HepG2 (cell line): Measurements from ENCODE around the gene MAB21L4. TPM values are rescaled to one million over a fixed set of nuclear protein-coding genes. Genes with fewer than 3 reads are reported as not detected.

ENCODE experiments used
- ATAC-seq: fragments of 200-7000 bp; cut with Tn5 transposase; 3 replicates; pipeline ENCODE4 v1.9.1; 2020; ENCODE audit warnings: mild to moderate bottlenecking, moderate library complexity
- BruUV-seq: library from RNA; stranded (reverse); fragments of 400-500 nt; replicated peaks from 2 replicates; lab custom pipeline; 2021; lab: Mats Ljungman, UMichigan
- CTCF ChIA-PET: fragments of 300-600 bp; formaldehyde crosslinking; extraction: SDS; loops from one replicate; lab custom pipeline; 2021; ENCODE audit warnings: low total read pairs, inconsistent platforms, low intra/inter-chr PET ratio; lab: Yijun Ruan, JAX
- POLR2A ChIA-PET: fragments of 350-600 bp; sonication (Branson Sonifier 250); formaldehyde crosslinking; loops from one replicate; lab custom pipeline; 2020; ENCODE audit warnings: antibody characterized with exemption, inconsistent platforms; lab: Yijun Ruan, JAX
- DNase-seq: peaks from one replicate; pipeline ENCODE4 v3.0.0-alpha.2; 2015; ENCODE audit warnings: low spot score
- FAIRE-seq: peaks from 3 replicates; lab custom pipeline; 2011; peaks lifted over from hg19 to GRCh38; lab: Jason Lieb, UNC
- H2AFZ ChIP-seq: one replicate; pipeline ENCODE4 v1.6.1; 2011; ENCODE audit warnings: low read length, inconsistent platforms
- H3K27ac ChIP-seq: fragments of 300-600 bp; 3 replicates; pipeline ENCODE4 v1.8.0; 2011; ENCODE audit warnings: mixed run types, mild to moderate bottlenecking, mixed read lengths, low read length, inconsistent platforms; ENCODE audit not compliant: insufficient read depth; ENCODE audit errors: extremely low read length
- H3K27me3 ChIP-seq, 2 experiments: fragments of 200-600 bp in 1 of 2; 2 replicates in 1 of 2; 3 replicates in 1 of 2; pipeline versions ENCODE4 v1.6.0 to v1.8.0; 2011; ENCODE audit warnings: low read length in 2 of 2, mild to moderate bottlenecking in 2 of 2, moderate library complexity in 2 of 2, inconsistent platforms in 1 of 2; ENCODE audit not compliant: insufficient read depth in 2 of 2, control insufficient read depth in 1 of 2
- H3K36me3 ChIP-seq, 2 experiments: fragments of 200-600 bp in 1 of 2; replicated peaks in 1 of 2; 2 replicates in 1 of 2; 3 replicates in 1 of 2; pipeline versions ENCODE4 v1.5.1 to v1.8.0; 2011; ENCODE audit warnings: low read length in 2 of 2, inconsistent platforms in 1 of 2; ENCODE audit not compliant: insufficient read depth in 2 of 2, control insufficient read depth in 1 of 2
- H3K4me1 ChIP-seq: 2 replicates; pipeline ENCODE4 v1.5.1; 2012; ENCODE audit warnings: low read length, inconsistent platforms; ENCODE audit not compliant: insufficient read depth
- H3K4me2 ChIP-seq: 2 replicates; pipeline ENCODE4 v1.6.0; 2011; ENCODE audit warnings: low read depth, low read length, inconsistent platforms
- H3K4me3 ChIP-seq, 3 experiments: fragments of 200-600 bp in 1 of 3; sonication (generic), shearing (Covaris generic) in 1 of 3; replicated peaks in 1 of 3; 2 replicates each; pipeline ENCODE4 v1.5.1; 2011 to 2016; ENCODE audit warnings: low read length in 3 of 3, inconsistent platforms in 2 of 3, low read depth in 2 of 3, mild to moderate bottlenecking in 2 of 3, control low read depth in 1 of 3, mixed read lengths in 1 of 3; ENCODE audit not compliant: insufficient read depth in 1 of 3
- H3K79me2 ChIP-seq: one replicate; pipeline ENCODE4 v1.6.1; 2011; ENCODE audit warnings: low read length, inconsistent platforms; ENCODE audit not compliant: insufficient read depth
- H3K9ac ChIP-seq: 2 replicates; pipeline ENCODE4 v1.6.0; 2011; ENCODE audit warnings: mild to moderate bottlenecking, low read depth, low read length, inconsistent platforms; ENCODE audit not compliant: insufficient read depth
- H3K9me3 ChIP-seq: 2 replicates; pipeline ENCODE4 v1.5.1; 2012; ENCODE audit warnings: mild to moderate bottlenecking, low read length
- H4K20me1 ChIP-seq: 2 replicates; pipeline ENCODE4 v1.6.0; 2011; ENCODE audit warnings: inconsistent platforms, mild to moderate bottlenecking, low read length, moderate library complexity; ENCODE audit not compliant: insufficient read depth
- ETV6 ChIP-seq: sonication (generic); formaldehyde crosslinking; conservative IDR thresholded peaks from 2 replicates; pipeline ENCODE4 v1.4.0; 2020; ENCODE audit warnings: missing genetic modification reagents
- GABPA ChIP-seq, 2 experiments: IDR thresholded peaks; 2 replicates each; pipeline ENCODE4 v1.6.1; 2011 to 2016; ENCODE audit warnings: low read depth in 2 of 2, low read length in 1 of 2, missing biosample characterization in 1 of 2, missing genetic modification characterization in 1 of 2
- KDM4B ChIP-seq: sonication (generic); formaldehyde crosslinking; IDR thresholded peaks from 2 replicates; pipeline ENCODE4 v1.4.0; 2020; ENCODE audit warnings: missing genetic modification reagents
- MAFF ChIP-seq: IDR thresholded peaks from 2 replicates; pipeline ENCODE4 v1.6.1; 2011; ENCODE audit warnings: low read depth, low read length, improper control_type of control experiment
- MLX ChIP-seq: IDR thresholded peaks from 2 replicates; pipeline ENCODE4 v1.6.1; 2016
- NFE2L1 ChIP-seq: sonication (generic); formaldehyde crosslinking; IDR thresholded peaks from 2 replicates; pipeline ENCODE4 v1.4.0; 2020; ENCODE audit warnings: missing genetic modification reagents, mild to moderate bottlenecking, borderline replicate concordance
- PCBP2 ChIP-seq: fragments of 200-400 bp; formaldehyde crosslinking; optimal IDR thresholded peaks from 2 replicates; pipeline ENCODE3; 2018; ENCODE audit warnings: low read length, low read depth; ENCODE audit not compliant: poor library complexity, severe bottlenecking
- PHB2 ChIP-seq: fragments of 450-650 bp; IDR thresholded peaks from 2 replicates; pipeline ENCODE4 v1.6.1; 2018; ENCODE audit not compliant: partially characterized antibody
- PLRG1 ChIP-seq: fragments of 450-650 bp; conservative IDR thresholded peaks from 2 replicates; pipeline ENCODE4 v1.6.1; 2016
- RFXANK ChIP-seq: IDR thresholded peaks from 2 replicates; pipeline ENCODE4 v1.6.1; 2016
- ZKSCAN1 ChIP-seq: fragments of 150-350 bp; IDR thresholded peaks from 2 replicates; pipeline ENCODE4 v1.6.1; 2014; ENCODE audit warnings: low read length
- ZNF350 ChIP-seq: sonication (generic); formaldehyde crosslinking; IDR thresholded peaks from 2 replicates; pipeline ENCODE4 v1.4.0; 2020; ENCODE audit warnings: mild to moderate bottlenecking, low read depth, missing genetic modification reagents, borderline replicate concordance
- ZNF547 ChIP-seq: sonication (generic); formaldehyde crosslinking; IDR thresholded peaks from 2 replicates; pipeline ENCODE4 v1.5.1; 2020; ENCODE audit warnings: mild to moderate bottlenecking, missing genetic modification reagents
- ZNF556 ChIP-seq: sonication (generic); formaldehyde crosslinking; IDR thresholded peaks from 2 replicates; pipeline ENCODE4 v1.4.0; 2020; ENCODE audit warnings: mild to moderate bottlenecking, missing genetic modification reagents, borderline replicate concordance
- ZNF788 ChIP-seq: sonication (generic); formaldehyde crosslinking; IDR thresholded peaks from 2 replicates; pipeline ENCODE4 v1.5.0; 2020; ENCODE audit warnings: mild to moderate bottlenecking, missing genetic modification reagents, borderline replicate concordance
- WGBS: methylation state at CpG from one replicate; pipeline ENCODE4 v1.1.6; 2017; ENCODE audit warnings: low lambda C conversion rate; 5-methylcytosine and 5-hydroxymethylcytosine counted together
- in situ Hi-C: cut with HindIII; loops from 2 replicates; pipeline ENCODE4 v1.10.0; 2017; ENCODE audit warnings: low pct_unique_long_range_greater_than_20kb; ENCODE audit not compliant: extremely low pct_ligation_motif_present
- intact Hi-C: fragments of 100-400 bp; cut with micrococcal nuclease; formaldehyde crosslinking; loops from one replicate; pipeline ENCODE4 v1.10.0; 2022; ENCODE audit not compliant: unreplicated experiment
- polyA plus RNA-seq, 8 experiments: library from polyadenylated mRNA; depleted of rRNA in 3 of 8; stranded (reverse) in 7 of 8; unstranded in 1 of 8; fragments of >200 nt; fragmentation: Illumina TruSeq in 4 of 8; extraction: Trizol in 4 of 8; gene quantifications; 2 replicates each; pipeline versions ENCODE4 v1.2.1 to v1.2.3, GENCODE V29; 2011 to 2016; ENCODE audit warnings: low read depth in 4 of 8, missing spikeins in 1 of 8, mixed read lengths in 1 of 8; ENCODE audit not compliant: insufficient read depth in 1 of 8
- total RNA-seq, 5 experiments: library from RNA; depleted of rRNA; stranded (reverse); fragments of >200 nt; fragmentation: Illumina TruSeq; extraction: Trizol; gene quantifications; 2 replicates each; pipeline ENCODE4 v1.2.3, GENCODE V29; 2016; ENCODE audit warnings: low read depth in 1 of 5
- TF ChIP-seq, protein P1 (sequence below): sonication (generic); formaldehyde crosslinking; conservative IDR thresholded peaks from 2 replicates; pipeline ENCODE4 v1.4.0; 2020; ENCODE audit warnings: missing genetic modification reagents
- TF ChIP-seq, protein P2 (sequence below): IDR thresholded peaks from 2 replicates; pipeline ENCODE4 v1.6.1; 2016; ENCODE audit warnings: mild to moderate bottlenecking
- TF ChIP-seq, protein P3 (sequence below): sonication (generic); formaldehyde crosslinking; IDR thresholded peaks from 2 replicates; pipeline ENCODE4 v1.4.0; 2020; ENCODE audit warnings: missing genetic modification reagents

Gene MAB21L4
- total and polyA plus RNA-seq, 2 of the 13 experiments (the other 11 are each of a cell fraction or from before 2014, with no cell fraction given): 3.0 to 14.0 TPM

DNA sequence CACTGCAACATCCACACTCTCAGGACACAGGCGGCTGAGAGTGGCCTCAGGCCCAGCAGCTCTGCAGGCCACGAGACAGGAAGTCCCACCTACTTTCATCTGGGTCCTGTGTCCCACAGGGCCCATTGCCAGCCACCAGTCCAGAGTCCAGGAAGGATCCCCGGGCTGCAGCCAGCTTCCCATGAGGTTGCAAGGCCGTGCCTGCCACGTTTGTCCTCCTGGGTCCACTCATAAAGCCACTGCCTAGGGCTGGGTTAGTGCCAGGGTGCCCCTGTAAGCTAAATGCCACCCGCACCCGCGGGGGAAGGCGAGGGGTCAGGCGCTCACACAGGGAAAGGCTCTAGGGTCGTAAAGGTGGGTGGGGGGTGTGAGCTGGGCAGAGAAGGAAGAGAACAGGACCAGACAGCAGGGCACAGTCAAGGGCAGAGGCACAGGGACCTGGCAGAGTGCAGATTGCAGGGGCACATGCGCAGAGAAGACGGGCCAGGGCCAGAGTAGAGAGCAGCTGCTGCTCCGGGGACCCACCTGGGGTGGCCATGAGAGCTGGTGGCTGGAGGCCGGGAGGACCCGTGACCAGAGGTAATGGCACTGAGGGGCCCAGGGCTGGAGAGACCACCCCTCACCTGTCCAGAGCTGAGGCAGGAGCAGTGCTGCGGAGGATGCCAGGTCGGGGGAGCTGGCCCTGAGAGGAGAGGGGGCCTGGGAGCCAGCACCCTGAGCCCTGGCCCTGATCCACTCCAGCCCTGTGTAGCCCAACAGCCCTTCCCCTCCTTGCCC lies 19.3 kb downstream of the MAB21L4 start:
- no peaks in the 10 kb centered on the region for H3K9me3 ChIP-seq
- peak; percentile 73 for ATAC-seq
- peak; percentile 94 for DNase-seq
- TF ChIP-seq MAFF: 0 out of 2 replicates have a peak, but pooled peaks have one; percentile 4
- TF ChIP-seq NFE2L1 (CRISPR knock-in tag): peak; percentile 67; the same call in 1 of the 2 replicates
- TF ChIP-seq ZNF547 (CRISPR knock-in tag): peak; percentile 75
- no peak for TF ChIP-seq PCBP2
- TF ChIP-seq, protein P1, sequence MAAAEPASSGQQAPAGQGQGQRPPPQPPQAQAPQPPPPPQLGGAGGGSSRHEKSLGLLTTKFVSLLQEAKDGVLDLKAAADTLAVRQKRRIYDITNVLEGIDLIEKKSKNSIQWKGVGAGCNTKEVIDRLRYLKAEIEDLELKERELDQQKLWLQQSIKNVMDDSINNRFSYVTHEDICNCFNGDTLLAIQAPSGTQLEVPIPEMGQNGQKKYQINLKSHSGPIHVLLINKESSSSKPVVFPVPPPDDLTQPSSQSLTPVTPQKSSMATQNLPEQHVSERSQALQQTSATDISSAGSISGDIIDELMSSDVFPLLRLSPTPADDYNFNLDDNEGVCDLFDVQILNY (CRISPR knock-in tag): no peak
- no peak for TF ChIP-seq PHB2
- peak; percentile 87; the same call in 1 of the 2 replicates for TF ChIP-seq ZNF350
- no peak for TF ChIP-seq GABPA (IDR thresholded peaks at IDR 0.05; ENCODE audit: low read depth, low read length)
- TF ChIP-seq GABPA (CRISPR knock-in tag; IDR thresholded peaks at IDR 0.05; ENCODE audit: low read depth): peak; percentile 94
- TF ChIP-seq KDM4B (CRISPR knock-in tag): 0 out of 2 replicates have a peak, but pooled peaks have one; percentile 27
- TF ChIP-seq, protein P2, sequence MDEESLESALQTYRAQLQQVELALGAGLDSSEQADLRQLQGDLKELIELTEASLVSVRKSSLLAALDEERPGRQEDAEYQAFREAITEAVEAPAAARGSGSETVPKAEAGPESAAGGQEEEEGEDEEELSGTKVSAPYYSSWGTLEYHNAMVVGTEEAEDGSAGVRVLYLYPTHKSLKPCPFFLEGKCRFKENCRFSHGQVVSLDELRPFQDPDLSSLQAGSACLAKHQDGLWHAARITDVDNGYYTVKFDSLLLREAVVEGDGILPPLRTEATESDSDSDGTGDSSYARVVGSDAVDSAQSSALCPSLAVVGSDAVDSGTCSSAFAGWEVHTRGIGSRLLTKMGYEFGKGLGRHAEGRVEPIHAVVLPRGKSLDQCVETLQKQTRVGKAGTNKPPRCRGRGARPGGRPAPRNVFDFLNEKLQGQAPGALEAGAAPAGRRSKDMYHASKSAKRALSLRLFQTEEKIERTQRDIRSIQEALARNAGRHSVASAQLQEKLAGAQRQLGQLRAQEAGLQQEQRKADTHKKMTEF (CRISPR knock-in tag): peak; percentile 92
- peak; percentile 82 for TF ChIP-seq MLX
- 0 out of 2 replicates have a peak, but pooled peaks have one; percentile 76 for TF ChIP-seq RFXANK (CRISPR knock-in tag)
- TF ChIP-seq ZKSCAN1: no peak
- TF ChIP-seq ZNF788 (CRISPR knock-in tag): peak; percentile 27; the same call in 1 of the 2 replicates
- TF ChIP-seq, protein P3, sequence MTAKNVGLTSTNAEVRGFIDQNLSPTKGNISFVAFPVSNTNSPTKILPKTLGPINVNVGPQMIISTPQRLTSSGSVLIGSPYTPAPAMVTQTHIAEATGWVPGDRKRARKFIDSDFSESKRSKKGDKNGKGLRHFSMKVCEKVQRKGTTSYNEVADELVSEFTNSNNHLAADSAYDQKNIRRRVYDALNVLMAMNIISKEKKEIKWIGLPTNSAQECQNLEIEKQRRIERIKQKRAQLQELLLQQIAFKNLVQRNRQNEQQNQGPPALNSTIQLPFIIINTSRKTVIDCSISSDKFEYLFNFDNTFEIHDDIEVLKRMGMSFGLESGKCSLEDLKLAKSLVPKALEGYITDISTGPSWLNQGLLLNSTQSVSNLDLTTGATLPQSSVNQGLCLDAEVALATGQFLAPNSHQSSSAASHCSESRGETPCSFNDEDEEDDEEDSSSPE (CRISPR knock-in tag): peak; percentile 69; the same call in 1 of the 2 replicates
- TF ChIP-seq ZNF556 (CRISPR knock-in tag): 0 out of 2 replicates have a peak, but pooled peaks have one; percentile 78
- TF ChIP-seq PLRG1: no peak
- TF ChIP-seq ETV6 (CRISPR knock-in tag): no peak

More for the DNA sequence above, 19.3 kb downstream of the MAB21L4 start:
- H3K9ac ChIP-seq: peak overlapping the region; percentile 74
- H3K4me2 ChIP-seq: peak overlapping the region; percentile 66
- WGBS: 50% methylated on average over 15 of the region's 18 CpGs
- peak; percentile 88 for FAIRE-seq
- H3K79me2 ChIP-seq: no peaks in the 10 kb centered on the region
- ChIA-PET CTCF (no interaction called here), POLR2A (interaction anchor here (0.7 to 7.1 kb wide), 14 partner anchors 8 to 810 kb away, joined by 3 to 71 read pairs (median 6); partner anchors contain the start of genes AGXT, DTYMK and MAB21L4)
- H3K4me1 ChIP-seq: peaks cover 71% of the 10 kb centered on the region
- no peak overlapping the region for H2AFZ ChIP-seq
- no peaks in the 10 kb centered on the region for H4K20me1 ChIP-seq
- BruUV-seq: TSS peak; percentile 45
- H3K27me3 ChIP-seq: no peaks in the 10 kb centered on the region
- H3K4me3 ChIP-seq: peak overlapping the region in 1 of 3 experiments; percentile 51; a peak in 2 of 6 replicates
- H3K27ac ChIP-seq: peak overlapping the region; percentile 88
- in situ Hi-C loops (no loop called here), intact Hi-C loops (no loop called here)
- H3K36me3 ChIP-seq: no peaks in the 10 kb centered on the region; a peak in 1 of 5 replicates
